Smooth muscle cell of the pulmonary artery (primary cell): ENCODE data around the gene OR8B12. TPM values are rescaled to one million over a fixed set of nuclear protein-coding genes. Genes with fewer than 3 reads are reported as not detected.

Experiments used
- total RNA-seq: library from RNA; depleted of rRNA; stranded (reverse); fragments of >200 nt; gene quantifications from 2 replicates; pipeline ENCODE4 v1.2.3, GENCODE V29; 2014

Gene OR8B12
- total RNA-seq = not detected in 2 replicates

DNA sequence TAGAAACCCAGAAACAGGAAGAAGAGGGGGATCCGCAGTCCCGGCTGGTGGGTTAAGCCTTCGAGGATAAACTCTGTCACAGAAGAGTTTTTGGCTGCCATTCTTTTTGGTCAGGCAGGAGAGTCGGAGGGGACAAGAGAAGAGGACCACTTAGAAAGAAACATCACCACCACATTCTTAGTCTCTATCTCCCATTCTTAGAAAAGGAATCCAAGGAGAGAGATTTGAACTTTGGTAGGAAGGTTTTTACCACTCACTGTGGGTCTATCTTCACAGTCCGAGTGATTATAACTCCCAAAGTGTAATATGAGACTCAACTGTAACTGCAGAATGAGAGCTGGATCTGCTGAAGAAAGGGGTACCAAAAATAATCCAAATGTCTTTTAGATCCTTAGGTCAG is at the start of gene OR8B12:
TSS of gene OR8B12 (minus strand) at position 101 of the 400 bp plus-strand sequence. CDS start at position 101, 0 bp downstream.

GRCh38 chr11:124569697-124570096 is 26.2 kb upstream of the OR8B12 start, which contains the start of gene OR8A1:
Gene OR8A1 (plus strand): TSS chr11:124569997. CDS start chr11:124570120, 123 bp downstream.

Other genes starting within 250 kb of the OR8B12 start
- gene OR8D1, start 229.7 kb downstream of the OR8B12 start, total RNA-seq = not detected in 2 replicates
- not detected in 2 replicates for gene OR8D2, start 223.5 kb downstream of the OR8B12 start, total RNA-seq
- gene OR8B2, start 159.2 kb downstream of the OR8B12 start, total RNA-seq = not detected in 2 replicates
- gene OR8B3, start 144.6 kb downstream of the OR8B12 start, total RNA-seq = not detected in 2 replicates
- gene OR8B4, start 118.8 kb downstream of the OR8B12 start, total RNA-seq = not detected in 2 replicates
- gene OR8B8, start 98.0 kb downstream of the OR8B12 start, total RNA-seq = not detected in 2 replicates
- gene OR8A1, start 26.3 kb upstream of the OR8B12 start, total RNA-seq = not detected in 2 replicates
- not detected in 2 replicates for gene PANX3, start 67.8 kb upstream of the OR8B12 start, total RNA-seq
- 30.6 and 34.8 TPM in 2 replicates for gene TBRG1, start 79.2 kb upstream of the OR8B12 start, total RNA-seq
- gene SIAE, start 130.1 kb upstream of the OR8B12 start, total RNA-seq = 31.6 and 40.1 TPM in 2 replicates
- 3.9 and 5.7 TPM in 2 replicates for gene SPA17, start 130.2 kb upstream of the OR8B12 start, total RNA-seq
- 0.17 and 0.20 TPM in 2 replicates for gene NRGN, start 196.3 kb upstream of the OR8B12 start, total RNA-seq
- not detected in 2 replicates for gene VSIG2, start 208.6 kb upstream of the OR8B12 start, total RNA-seq
- gene ESAM, start 218.6 kb upstream of the OR8B12 start, total RNA-seq = 2.9 and 5.5 TPM in 2 replicates